G401 (cell line): ENCODE results near the gene LIPC. TPM values are rescaled to one million over a fixed set of nuclear protein-coding genes. Genes with fewer than 3 reads are reported as not detected.

Source experiments
- DNase-seq: peaks from one replicate; pipeline ENCODE4 v3.0.0-alpha.2; 2015; ENCODE audit warnings: low spot score
- in situ Hi-C: cut with HindIII; loops from 2 replicates; pipeline ENCODE4 v1.10.0; 2016; ENCODE audit warnings: low sequenced_read_pairs, mixed read lengths
- total RNA-seq: library from RNA; depleted of rRNA; stranded (reverse); fragments of >200 nt; shearing (Covaris generic); gene quantifications from 2 replicates; pipeline ENCODE4 v1.2.3, GENCODE V29; 2014

Gene LIPC
- total RNA-seq, 1 experiment from 2014 or later = not detected

DNA sequence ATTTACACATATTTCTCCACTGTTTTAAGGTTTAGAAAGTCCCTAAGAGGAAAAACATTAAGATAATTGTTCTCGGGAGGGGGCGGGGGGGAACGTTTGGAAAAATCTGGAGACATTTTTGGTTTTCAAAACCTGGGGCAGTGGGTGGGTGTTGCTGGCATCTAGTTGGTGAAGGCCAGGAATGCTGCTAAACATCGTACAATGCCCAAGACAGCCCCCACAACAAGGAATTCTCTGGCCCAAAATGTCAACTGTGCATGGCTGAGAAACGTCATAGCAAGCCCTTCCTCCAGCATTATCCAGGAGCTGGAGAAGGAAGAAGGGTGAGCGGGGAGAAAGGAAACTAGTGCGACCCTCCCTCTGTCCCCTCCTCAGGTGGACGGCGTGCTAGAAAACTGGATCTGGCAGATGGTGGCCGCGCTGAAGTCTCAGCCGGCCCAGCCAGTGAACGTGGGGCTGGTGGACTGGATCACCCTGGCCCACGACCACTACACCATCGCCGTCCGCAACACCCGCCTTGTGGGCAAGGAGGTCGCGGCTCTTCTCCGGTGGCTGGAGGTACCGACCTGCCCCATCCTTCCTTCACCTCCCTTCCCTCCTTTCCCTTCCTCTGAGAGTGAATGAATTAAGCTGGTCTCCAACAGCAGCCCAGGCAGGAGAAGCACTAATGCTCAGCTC lies 109.8 kb downstream of the LIPC start:
- in situ Hi-C loops = no loop called here
- no peak for DNase-seq

DNA sequence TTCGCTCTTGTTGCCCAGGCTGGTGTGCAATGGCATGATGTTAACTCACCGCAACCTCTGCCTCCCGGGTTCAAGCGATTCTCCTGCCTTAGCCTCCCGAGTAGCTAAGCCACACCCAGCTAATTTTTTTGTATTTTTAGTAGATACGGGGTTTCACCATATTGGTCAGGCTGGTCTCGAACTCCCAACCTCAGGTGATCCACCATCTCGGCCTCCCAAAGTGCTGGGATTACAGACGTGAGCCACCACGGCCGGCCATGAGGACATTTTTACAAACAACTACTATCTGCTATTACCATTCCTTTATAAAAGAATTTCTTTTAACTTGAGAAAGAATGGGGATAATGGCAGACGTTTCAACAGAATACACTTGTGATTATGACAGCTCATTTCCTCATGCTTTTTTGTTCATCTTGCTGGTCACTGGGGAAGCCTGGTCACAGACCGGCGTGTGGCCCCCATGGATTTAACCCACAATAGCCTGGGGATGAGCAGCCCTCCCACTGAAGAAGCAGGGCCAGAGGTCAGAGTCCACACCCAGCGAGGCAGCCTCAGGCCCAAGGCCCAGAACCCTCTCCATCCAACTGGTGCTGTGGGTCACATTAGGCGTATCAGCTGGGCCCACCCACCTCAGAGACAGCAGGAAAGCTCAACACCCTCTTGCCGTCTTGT lies 112.0 kb downstream of the LIPC start:
- DNase-seq = no peak
- in situ Hi-C loops = no loop called here

DNA sequence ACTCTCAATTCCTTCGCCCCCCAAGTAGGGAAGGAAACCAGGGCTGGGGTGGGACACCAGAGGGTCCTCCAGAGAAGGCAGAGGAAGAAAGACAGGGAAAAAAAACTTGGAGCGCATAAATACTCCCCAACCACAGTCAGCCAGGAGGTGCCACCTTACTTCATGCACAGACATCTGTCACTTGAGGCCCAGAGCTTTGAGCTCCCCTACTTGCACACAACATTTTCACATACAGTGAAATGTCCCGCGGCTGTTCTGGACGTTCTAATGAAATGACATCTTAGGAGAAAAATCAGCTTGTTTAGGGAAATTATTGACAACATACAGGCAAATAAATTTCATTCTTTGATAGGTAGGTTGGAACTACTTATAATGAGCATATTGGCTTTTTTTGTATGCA lies 113.0 kb downstream of the LIPC start:
- in situ Hi-C loops = no loop called here
- no peak for DNase-seq

DNA sequence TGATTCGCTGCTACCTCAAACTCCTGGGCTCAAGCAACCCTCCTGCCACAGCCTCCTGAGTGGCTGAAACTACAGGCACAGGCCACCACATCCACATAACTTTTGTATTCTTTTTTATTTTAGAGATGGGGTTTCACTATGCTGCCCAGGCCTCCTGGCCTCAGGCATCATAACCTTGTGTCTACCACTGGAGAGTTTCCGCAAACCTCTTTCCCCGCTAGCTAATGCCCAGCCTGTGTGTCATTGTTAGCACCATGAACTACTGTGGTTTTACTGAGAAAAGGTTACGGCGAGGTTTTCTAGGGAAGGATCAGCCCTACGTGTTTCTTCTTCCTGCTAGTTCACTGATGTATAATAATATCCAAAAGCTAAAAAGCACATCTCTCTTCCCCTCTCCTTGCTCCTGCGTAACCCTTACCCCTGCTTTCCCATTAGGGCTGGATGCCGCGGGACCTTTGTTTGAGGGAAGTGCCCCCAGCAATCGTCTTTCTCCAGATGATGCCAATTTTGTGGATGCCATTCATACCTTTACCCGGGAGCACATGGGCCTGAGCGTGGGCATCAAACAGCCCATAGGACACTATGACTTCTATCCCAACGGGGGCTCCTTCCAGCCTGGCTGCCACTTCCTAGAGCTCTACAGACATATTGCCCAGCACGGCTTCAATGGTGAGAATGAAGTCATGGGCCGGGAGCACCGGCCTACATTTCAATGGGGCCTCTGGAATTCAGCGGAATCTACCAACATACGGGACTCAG lies 113.7 kb downstream of the LIPC start:
- DNase-seq = no peak

DNA sequence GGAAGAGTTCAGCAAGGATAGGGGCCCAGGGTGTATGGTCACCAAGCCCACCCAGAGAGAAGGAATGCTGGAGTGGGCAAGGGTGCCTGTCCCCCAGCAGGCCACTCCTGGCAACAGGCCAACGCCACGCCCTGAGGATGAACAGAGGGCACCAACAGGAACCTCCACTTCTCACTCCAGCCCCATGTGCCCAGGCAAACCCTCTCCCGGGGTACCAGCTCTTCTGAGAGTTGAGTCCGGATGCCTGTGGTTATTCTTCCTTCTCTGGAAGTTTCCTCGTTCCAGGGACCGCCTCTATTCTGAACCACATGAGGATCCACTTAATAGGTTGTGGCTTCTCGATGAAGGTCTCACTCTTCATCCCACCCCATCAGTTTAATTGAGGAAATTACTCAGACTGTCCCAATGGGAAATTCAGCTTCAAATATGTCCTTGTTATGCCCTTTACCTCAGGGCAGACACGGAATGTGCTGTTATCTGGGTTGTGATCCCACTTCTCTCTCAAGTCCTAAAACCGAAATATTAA lies 114.3 kb downstream of the LIPC start:
- in situ Hi-C loops = no loop called here
- DNase-seq = no peak

More for the DNA sequence above, 113.7 kb downstream of the LIPC start:
- in situ Hi-C loops = no loop called here

DNA sequence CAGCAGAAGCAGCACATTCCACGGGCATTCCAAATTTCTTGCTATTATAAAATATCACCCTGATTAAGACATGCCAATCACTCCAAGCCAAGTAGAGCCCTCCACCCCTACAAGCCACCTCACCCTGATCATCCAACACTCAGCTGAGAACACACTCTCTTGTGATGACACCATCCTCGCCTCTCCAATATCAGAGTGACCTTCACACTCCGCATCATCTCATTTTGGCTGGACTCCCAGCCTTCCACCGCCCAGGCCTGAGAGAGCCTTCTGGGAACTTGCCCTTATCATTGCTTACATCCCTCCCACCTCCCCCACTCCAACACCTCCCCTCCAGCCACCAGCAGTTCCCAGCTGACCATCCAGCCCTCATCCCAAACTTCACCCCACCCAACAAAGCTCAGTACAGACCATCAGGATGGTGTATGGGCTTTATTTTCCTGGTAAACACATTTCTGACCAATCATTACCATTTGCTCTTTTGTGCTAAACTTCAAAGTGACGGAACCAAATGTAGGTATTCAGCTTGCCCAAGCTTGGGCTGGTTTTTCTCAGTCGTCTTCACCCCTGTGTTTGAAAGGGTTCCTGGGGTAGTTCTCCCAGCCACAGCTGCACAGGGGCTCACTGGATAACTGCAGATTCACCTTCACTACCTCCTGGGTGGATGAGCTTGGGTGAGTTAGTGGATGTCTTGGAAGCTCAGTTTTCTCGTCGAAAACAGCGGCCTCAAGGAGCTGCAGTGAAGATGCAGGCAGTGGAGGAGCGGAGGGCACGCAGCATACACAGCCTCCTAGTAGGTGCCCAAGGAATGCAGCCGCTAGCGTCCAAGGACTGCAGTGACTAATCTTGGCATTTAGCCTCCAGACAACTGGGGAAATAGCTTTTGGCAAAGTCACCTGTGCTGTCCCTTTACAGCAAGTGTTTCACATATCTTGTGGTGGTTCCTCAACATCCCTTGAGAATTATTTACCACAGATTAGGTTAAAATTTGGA lies 115.1 kb downstream of the LIPC start:
- DNase-seq = no peak
- in situ Hi-C loops = no loop called here

DNA sequence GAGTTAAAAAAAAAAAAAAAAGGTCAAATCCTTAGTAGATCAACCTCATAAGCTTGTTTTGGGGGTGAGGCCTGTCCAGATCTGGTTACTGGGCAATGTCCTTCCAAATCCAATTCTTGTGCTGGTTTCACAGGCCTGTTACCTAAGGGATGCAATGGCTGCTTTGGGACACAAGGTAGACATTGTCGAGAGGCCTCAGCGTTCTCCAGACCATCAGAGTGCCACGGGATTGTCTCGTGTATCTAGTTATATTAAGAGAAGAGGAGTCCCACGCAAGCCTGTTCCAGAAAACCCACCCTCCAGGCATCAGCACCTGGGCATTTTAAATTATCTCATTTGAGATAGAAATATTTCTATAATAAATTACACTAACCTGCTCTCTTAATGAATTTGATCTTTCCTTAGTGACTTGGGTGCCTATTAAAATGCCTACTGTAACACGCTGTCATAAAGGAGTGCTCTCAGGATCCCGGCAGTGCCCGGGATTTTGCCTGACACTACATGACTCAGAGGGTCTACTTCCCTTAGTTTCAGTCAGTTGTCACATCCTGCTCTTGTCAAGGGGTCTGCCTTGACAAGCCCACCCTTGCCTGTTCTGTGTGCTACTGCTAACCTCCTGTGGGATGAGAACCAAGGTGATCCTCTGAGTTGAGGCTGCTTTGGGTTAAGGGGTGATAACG lies 116.0 kb downstream of the LIPC start:
- DNase-seq = no peak
- in situ Hi-C loops = no loop called here

DNA sequence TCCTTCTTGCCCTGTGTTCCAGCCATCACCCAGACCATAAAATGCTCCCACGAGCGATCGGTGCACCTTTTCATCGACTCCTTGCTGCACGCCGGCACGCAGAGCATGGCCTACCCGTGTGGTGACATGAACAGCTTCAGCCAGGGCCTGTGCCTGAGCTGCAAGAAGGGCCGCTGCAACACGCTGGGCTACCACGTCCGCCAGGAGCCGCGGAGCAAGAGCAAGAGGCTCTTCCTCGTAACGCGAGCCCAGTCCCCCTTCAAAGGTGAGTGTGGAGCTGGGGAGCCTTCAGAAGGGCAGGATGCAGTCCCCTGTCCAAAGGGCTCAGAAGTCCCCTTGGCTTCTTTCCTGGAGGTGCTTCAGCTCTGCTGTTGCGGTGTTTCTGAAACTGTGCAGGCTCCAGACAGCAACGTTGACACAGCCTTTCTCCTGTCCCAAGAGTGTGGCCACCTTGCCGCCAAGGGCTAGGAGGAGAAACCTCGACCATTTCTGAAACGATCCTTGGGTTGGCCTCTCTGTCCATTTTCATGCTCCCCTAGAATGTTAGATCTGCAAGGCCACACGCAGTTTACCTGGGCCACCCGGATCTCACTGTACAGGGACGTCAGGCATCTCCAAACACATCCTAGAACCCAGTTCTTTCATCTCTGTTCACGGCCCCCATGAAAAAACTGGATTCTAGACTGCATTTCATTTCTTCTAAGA lies 116.7 kb downstream of the LIPC start:
- in situ Hi-C loops = no loop called here
- no peak for DNase-seq

DNA sequence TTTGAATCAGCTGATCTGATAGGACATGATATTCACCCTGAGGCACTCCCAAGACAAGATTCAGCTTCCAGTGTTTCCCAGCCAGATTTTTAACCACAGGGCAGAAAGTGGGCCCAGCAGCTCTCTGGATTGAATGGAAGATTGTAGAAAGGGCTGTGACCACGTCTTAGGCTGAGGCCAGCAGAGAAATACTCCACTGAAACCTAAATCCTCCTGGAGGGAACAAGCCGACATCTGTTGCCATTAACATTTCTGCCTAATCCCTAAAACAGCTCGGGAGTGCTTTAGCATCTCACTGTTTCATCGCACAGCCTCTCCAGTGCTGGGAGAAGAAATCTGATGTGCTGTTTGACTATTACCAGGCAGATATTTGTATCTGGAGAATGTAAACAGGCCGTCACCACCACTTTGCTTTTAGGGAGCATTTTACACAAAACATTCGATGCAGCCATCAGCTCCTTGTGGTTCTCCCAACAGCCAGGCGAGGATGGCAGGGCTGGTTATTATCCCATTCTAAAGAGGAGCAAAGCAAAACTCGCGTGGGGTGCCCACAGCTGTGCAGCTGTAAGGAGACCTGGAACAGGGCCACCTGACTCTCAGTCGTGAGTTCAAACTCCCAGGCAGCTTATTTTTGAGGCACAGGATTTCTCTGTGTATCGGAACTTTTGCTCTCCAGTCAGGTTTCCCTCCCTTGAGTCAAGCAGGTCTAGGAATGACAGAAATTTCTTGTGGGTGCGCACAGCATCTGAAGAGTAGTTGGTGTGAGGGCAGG lies 117.4 kb downstream of the LIPC start:
- in situ Hi-C loops = no loop called here

DNA sequence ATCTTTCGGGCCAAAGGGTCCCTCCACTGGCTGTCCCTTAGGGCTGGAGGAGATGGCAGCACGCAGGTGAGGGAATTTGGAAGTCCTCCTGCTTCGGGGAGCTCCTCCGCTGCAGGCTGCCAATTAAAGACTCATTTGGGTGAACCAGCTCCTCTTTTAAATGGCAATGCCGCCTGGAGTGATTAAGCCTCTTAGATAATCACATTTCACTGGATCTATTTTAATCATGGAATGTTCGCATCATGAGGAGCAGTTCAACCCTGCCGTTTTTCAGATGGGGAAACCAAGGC lies 117.9 kb downstream of the LIPC start:
- in situ Hi-C loops = no loop called here
- DNase-seq = no peak

More for the DNA sequence above, 117.4 kb downstream of the LIPC start:
- peak; percentile 53 for DNase-seq

DNA sequence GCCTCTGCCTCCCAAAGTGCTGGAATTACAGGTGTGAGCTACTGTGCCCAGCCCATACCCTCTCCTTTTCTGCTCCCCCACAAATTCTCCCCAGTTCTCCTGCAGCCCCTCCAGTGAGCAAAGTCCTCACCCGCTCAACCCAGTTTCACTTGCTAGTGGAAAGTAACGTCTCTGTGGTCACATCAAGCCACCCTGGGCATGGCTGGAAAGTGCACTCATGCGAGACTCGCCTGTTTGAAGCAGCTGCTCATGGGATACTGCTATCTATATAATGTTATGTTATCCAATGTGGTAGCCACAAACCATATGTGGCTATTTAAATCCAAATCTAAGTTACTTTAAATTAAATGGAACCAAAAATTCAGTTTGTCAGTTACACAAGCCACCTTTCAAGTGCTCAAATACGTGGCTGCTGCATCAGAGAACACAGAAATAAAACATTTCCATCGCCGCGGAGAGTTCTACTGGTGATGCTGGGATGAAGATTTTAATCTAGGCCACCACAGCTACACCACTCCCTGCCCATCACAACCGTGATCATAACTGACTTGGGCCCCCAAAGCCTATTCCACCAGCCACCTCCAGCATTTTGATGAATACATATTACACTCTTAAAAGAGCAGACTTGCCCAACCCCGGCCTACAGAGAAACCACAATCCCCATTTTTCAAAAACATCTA lies 119.4 kb downstream of the LIPC start:
- in situ Hi-C loops = no loop called here
- no peak for DNase-seq

DNA sequence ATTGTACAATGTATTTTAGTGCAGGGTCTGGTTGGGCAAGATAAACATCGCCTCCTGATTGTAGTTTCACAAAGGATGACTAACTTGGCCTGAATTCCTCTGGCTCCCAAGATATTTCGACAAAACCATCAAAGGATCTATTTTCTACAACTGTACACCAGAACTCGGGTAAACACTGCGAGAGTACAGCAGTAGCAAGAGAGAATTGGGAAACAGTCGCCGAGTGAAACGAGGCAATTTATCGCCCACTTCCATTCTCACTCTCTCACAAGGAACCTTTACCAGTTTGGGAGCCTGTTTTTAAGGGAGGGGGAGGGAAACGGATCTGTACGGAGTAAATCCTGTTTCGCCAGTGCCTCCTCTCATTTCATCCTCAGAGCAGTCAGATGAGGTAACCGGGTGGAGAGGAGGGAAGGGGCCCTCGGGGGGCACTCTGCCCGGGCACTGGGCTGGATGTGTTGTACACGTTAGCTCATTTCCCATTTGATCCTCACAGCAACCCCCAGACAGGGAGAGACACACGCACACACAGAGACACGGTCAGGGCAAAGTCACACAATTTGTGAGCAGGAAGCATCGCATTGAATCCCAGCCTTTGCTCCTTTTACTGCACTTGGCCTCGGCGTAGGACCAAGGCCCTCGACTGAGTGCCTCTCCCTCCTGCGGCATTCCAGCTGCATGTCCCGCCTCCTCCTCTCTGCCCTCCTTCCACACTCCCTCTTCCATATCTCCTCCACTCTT lies 120.1 kb downstream of the LIPC start:
- no peak for DNase-seq
- in situ Hi-C loops = no loop called here

DNA sequence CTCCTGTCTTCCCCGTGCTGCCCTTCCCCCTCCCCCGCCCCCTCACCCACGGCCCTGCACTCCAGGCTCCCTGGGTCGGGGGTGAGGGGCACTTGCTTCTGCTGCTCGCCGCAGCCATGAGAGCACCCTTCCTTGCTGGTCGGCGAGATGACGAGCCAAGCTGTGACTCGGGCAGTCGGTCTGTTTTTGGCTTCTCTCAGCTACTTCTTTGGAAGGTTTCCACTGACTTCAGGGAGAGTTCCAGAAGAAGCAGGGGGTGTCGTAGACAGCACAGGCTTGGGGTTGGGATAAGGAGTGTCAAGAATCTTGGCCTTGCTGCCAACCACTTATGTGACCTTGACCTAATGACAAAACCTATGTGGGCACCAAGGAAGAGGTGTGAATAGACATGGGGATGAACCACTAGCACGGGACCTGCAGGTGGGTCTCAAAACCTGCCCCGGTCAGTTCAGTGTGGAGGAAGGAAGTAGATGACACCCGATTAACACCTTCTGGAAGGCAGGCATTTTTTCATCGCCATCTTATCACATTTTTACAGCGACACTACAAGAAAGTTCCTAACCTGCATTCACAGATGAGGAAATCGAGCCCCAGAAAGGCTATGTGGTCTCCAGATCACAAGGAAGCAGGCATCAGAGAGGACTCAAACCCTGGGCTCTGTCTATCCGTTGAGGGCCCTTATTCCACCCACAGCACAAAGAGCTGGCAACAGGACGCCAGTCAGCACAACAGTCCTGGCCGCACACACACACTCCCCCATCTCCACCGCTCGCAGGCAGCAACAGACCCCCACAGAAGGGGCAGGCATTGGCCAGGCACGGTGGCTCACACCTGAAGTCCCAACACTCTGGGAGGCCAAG lies 120.9 kb downstream of the LIPC start:
- in situ Hi-C loops = no loop called here

DNA sequence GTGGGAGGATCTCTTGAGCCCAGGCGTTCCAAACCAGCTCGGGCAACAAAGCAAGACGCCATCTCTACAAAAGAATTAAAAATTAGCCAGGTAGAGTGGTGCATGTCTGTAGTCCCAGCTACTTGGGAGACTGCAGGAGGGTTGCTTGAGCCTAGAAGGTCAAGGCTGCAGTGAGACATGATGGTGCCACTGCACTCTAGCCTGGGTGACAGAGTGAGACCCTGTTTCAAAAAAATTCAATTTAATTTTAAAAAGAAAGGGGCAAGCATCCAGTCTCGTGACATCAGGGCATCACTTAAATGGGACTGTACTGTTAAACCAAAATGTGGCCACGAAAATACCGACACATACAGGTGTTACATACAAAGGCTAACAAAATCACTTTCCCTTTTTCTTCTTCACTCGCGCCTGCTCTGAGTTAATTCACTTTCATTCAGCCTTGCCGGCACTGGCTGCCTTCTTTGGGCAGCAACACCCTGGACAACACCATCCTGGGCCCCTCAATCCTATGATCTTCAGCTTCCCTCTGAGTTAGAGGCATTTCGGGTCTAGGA lies 121.7 kb downstream of the LIPC start:
- in situ Hi-C loops = no loop called here
- no peak for DNase-seq

More for the DNA sequence above, 120.9 kb downstream of the LIPC start:
- DNase-seq = no peak

DNA sequence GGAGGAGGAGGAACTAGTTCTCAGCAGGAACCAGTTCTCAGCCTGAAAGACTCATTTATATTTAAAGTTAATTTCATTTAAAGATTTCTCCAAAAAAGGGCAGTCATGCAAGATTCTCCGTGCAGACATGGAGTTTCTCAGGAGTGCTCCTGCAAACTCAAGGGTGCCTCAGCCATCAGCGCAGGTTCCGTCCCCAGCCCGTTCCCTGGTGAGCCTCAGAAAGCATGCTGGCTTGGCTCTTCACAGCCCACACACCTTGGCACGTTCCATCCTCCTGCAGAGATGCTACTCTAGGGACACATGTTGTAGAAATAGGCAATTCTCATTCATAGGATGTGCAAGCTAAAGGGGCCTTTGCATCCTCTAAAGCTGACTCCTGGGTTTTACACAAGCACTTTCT lies 123.0 kb downstream of the LIPC start:
- no peak for DNase-seq
- in situ Hi-C loops = no loop called here
